Kidney epithelial cell (primary cell): Measurements from ENCODE around the gene NDST1. TPM values are rescaled to one million over a fixed set of nuclear protein-coding genes. Genes with fewer than 3 reads are reported as not detected.

ENCODE experiments used
- DNase-seq: peaks from one replicate; pipeline ENCODE4 v3.0.0-alpha.2; 2010; ENCODE audit warnings: low read depth
- H3K27me3 ChIP-seq: 2 replicates; pipeline ENCODE4 v1.6.0; 2011; ENCODE audit warnings: low read length; ENCODE audit not compliant: control insufficient read depth, insufficient read depth
- H3K36me3 ChIP-seq: 2 replicates; pipeline ENCODE4 v1.5.1; 2011; ENCODE audit warnings: low read length; ENCODE audit not compliant: control insufficient read depth, insufficient read depth
- H3K4me3 ChIP-seq: 2 replicates; pipeline ENCODE4 v1.5.1; 2011; ENCODE audit warnings: low read depth, mild to moderate bottlenecking, control low read depth, low read length
- total RNA-seq: library from RNA; depleted of rRNA; stranded (reverse); fragments of >200 nt; gene quantifications from 2 replicates; pipeline ENCODE4 v1.2.3, GENCODE V29; 2015
- TF ChIP-seq, protein P1 (sequence below): IDR thresholded peaks from 2 replicates; pipeline ENCODE4 v1.5.1; 2011; ENCODE audit warnings: mild to moderate bottlenecking, moderate library complexity, low read length, control low read depth, inconsistent platforms; ENCODE audit not compliant: insufficient read depth, poor library complexity, severe bottlenecking

Gene NDST1
- total RNA-seq, 1 donor from 2014 or later = 192 TPM

DNA sequence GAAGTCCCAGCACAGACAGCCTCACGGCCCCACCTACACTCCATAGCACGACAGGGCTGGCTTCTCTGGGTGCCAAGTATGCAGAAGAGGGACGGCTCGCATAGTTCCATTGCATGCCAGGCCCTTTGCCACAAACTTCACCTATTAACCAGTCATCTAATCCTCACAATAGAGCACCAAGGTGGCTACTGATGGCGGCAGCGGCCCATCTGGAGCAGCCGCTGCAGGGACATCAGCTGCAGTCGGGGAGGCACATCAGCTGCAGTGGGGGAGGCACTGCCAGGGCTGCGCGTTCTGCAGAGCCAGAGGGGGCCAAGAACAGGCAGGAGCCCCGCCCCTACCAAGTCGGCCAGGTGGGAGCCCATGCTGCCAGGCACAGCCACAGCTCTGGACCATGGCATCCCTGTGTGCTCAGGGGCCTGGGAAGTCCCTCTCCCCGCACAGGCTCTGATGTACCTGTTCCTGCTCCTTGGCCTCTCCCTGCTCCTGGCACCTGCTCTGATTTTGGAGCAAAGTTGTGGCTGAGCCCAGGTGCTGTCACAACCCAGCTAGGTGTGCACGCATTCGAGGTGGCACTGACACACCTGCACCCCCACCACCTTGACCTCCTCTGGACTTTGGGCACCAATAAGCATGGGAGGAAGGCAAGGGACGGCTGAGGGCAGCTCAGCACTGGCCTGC, 71.0 kb downstream of the NDST1 start:
- H3K4me3 ChIP-seq = no peak overlapping the region
- TF ChIP-seq, protein P1, sequence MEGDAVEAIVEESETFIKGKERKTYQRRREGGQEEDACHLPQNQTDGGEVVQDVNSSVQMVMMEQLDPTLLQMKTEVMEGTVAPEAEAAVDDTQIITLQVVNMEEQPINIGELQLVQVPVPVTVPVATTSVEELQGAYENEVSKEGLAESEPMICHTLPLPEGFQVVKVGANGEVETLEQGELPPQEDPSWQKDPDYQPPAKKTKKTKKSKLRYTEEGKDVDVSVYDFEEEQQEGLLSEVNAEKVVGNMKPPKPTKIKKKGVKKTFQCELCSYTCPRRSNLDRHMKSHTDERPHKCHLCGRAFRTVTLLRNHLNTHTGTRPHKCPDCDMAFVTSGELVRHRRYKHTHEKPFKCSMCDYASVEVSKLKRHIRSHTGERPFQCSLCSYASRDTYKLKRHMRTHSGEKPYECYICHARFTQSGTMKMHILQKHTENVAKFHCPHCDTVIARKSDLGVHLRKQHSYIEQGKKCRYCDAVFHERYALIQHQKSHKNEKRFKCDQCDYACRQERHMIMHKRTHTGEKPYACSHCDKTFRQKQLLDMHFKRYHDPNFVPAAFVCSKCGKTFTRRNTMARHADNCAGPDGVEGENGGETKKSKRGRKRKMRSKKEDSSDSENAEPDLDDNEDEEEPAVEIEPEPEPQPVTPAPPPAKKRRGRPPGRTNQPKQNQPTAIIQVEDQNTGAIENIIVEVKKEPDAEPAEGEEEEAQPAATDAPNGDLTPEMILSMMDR = no peak
- no peaks in the 10 kb centered on the region for H3K36me3 ChIP-seq
- peaks cover 5% of the 10 kb centered on the region for H3K27me3 ChIP-seq
- no peak for DNase-seq

DNA sequence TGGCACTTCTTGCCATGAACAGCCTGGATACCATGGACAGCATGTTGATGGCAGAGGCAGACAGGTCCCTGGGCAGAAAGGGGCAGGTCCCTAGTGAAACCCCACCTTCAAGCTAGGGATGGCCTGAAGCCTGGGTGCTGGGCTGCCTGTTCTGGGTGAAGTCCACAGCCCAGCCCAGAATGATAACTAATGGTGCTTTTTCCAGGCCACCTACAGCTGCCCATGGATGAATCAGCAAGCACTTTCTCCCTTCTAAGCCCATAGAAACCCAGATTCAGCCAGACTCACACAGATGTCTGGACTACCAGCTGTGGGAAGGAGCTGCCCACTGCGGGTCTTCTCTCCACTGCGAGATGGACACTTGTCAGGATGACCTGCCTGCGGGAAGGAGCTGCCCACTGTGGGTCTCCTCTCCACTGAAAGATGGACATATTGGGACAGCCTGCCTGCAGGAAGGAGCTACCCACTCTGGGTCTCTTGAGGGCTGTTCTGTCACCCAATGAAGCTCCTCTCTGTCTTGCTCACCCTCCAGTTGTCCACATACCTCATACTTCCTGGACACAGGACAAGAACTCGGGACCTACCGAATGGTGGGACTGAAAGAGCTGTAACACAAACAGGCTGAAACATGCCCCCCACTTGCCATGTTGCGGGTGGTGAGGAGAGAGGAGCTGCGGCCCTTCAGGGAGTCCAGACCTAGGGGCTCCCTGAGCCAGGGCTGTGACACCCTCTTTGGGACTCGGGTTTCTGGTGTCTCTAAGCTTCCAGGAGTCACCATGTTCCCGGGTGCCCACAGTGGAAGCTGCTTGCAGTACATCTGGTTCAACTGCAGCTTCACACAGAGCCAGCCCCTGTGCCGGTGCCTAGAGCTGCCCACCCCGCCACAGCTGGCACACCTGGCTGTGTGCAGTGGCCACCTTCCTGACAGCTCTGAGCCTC, 71.8 kb downstream of the NDST1 start:
- H3K4me3 ChIP-seq = no peak overlapping the region
- TF ChIP-seq, protein P1 = no peak
- no peaks in the 10 kb centered on the region for H3K36me3 ChIP-seq
- DNase-seq = no peak
- H3K27me3 ChIP-seq = peaks cover 5% of the 10 kb centered on the region

DNA sequence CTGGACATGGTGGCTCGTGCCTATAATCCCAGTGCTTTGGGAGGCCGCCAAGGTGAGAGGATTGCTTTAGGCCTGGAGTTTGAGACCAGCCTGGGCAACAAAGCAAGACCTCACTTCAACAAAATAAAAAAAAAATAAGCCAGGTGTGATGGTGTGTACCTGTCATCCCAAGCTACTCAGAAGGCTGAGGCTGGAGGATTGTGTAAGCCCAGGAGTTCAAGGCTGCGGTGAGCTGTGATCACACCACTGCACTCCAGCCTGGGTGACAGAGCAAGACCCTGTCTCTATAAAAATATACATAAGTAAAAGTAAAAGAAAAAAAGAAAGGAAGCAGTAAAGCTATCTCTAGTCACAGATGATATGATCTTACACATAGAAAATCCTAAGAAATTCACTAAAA, 73.0 kb downstream of the NDST1 start:
- TF ChIP-seq, protein P1 = no peak
- H3K4me3 ChIP-seq = no peak overlapping the region
- H3K36me3 ChIP-seq = no peaks in the 10 kb centered on the region
- no peak for DNase-seq
- H3K27me3 ChIP-seq = peaks cover 7% of the 10 kb centered on the region

DNA sequence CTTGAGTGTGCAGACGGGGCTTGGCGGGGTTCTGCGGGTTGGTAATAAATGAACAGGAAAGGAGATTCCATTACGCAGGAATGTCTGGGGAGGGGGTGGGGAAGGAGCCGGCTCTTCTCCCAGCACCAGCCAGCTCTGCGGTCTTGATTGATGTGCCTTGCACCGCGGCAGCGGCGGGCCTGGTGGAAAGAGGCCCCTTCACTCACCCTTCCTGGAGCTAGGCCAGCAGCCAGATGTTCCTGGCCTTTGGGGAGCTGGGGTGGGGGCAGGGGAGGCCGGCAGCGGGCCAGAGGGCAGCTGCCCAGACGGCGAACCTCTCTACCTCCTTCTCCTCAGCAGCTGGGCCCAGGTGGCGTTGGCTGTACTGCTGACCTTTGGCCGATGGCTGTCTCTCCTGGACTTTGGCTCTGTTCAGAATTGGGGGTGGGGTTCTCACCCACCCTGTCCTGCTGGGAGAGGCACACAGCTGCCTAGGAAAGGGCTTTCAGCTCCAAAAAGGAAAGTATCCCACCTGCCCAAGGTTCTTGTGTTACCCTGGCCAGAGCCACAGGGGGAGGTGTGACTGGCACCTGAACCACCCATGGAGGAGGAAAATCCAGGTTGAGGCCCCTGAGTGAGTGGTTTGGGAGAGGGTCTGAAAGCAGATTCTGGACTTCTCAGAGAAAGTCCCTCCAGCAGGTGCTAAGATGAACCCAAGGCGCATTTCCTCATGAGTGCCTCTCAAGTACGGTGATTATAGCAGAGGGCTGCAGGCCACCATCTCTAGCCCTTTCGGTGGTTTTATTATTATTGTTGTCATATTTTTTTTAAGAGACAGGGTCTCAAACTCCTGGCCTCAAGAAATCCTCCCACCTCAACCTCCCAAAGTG, 74.5 kb downstream of the NDST1 start:
- Histone ChIP-seq H3K27me3 (peaks cover 7% of the 10 kb centered on the region), H3K4me3 (no peak overlapping the region), H3K36me3 (no peaks in the 10 kb centered on the region)
- TF ChIP-seq, protein P1 = no peak
- DNase-seq = peak; percentile 39

DNA sequence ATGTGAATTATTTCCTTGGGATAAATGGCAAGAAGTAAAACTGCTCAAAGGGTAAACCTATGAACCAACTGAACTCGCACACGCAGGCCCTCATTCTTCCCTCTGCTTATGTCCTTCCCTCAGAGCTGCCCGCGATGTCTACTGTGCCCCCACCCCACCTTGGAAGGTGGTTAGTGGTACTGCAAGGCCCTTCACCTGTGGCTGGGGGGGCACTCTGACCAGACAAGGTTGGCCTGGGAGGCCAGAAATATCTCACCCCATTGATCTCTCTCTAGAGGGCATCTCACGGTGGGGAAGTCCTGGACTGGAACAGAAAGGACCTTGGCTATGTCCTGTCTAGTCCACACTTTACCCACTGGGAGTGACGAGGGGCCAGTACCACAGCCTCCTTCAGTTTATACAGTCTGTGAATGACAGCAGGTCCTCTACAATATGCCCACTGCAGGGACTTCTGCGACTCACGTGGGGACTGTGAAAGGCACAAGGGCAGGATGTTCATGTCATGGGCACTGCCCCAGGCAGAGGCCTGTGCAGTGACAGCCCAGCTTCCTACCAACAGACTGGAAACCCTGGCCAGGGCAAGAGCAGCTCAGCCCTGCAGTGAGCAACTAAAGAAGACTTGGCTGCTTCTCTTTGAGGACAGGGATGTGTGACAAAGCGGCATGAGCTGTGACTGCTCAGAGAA, 75.8 kb downstream of the NDST1 start:
- no peak for DNase-seq
- TF ChIP-seq, protein P1 = no peak
- no peaks in the 10 kb centered on the region for H3K36me3 ChIP-seq
- no peak overlapping the region for H3K4me3 ChIP-seq
- H3K27me3 ChIP-seq = peaks cover 7% of the 10 kb centered on the region
